Keratinocyte (primary cell): Measurements from ENCODE around the gene TLCD3A. TPM values are rescaled to one million over a fixed set of nuclear protein-coding genes. Genes with fewer than 3 reads are reported as not detected.
A peak's percentile ranks its signal among the peaks of the same experiment; 100 is the strongest.

Experiments
- DNase-seq: peaks from one replicate; pipeline ENCODE4 v3.0.0-alpha.2; 2011; ENCODE audit warnings: low read depth, missing footprints, low spot score
- FAIRE-seq: peaks from 2 replicates; lab custom pipeline; 2011; peaks lifted over from hg19 to GRCh38; lab: Jason Lieb, UNC
- H2AFZ ChIP-seq: 2 replicates; pipeline ENCODE4 v1.6.0; 2012; ENCODE audit warnings: low read length, control low read depth, inconsistent platforms; ENCODE audit not compliant: control insufficient read depth
- H3K27ac ChIP-seq: 2 replicates; pipeline ENCODE4 v1.5.1; 2011; ENCODE audit warnings: low read length; ENCODE audit not compliant: control insufficient read depth, insufficient read depth
- H3K27me3 ChIP-seq: 3 replicates; pipeline ENCODE4 v1.6.0; 2011; ENCODE audit warnings: low read length; ENCODE audit not compliant: control insufficient read depth, insufficient read depth; ENCODE audit errors: extremely low read depth
- H3K36me3 ChIP-seq, 2 experiments: 2 replicates in 1 of 2; 3 replicates in 1 of 2; pipeline ENCODE4 v1.5.1; 2011; ENCODE audit warnings: low read length in 2 of 2, mild to moderate bottlenecking in 1 of 2; ENCODE audit not compliant: control insufficient read depth in 2 of 2, insufficient read depth in 2 of 2; ENCODE audit errors: extremely low read depth in 1 of 2
- H3K4me1 ChIP-seq: 3 replicates; pipeline ENCODE4 v1.5.1; 2011; ENCODE audit warnings: low read length; ENCODE audit not compliant: control insufficient read depth, insufficient read depth; ENCODE audit errors: extremely low read depth
- H3K4me2 ChIP-seq: 3 replicates; pipeline ENCODE4 v1.6.0; 2011; ENCODE audit warnings: low read depth, low read length; ENCODE audit not compliant: control insufficient read depth, insufficient read depth; ENCODE audit errors: extremely low read depth
- H3K4me3 ChIP-seq, 3 experiments: fragments of 200-600 bp in 1 of 3; sonication (generic) in 1 of 3; 2 replicates in 2 of 3; 3 replicates in 1 of 3; pipeline ENCODE4 v1.5.1; 2011 to 2016; ENCODE audit warnings: low read length in 3 of 3, mild to moderate bottlenecking in 3 of 3, control low read depth in 2 of 3, inconsistent platforms in 1 of 3, low read depth in 1 of 3, mixed read lengths in 1 of 3, mixed run types in 1 of 3, moderate library complexity in 1 of 3; ENCODE audit not compliant: control insufficient read depth in 2 of 3, insufficient read depth in 2 of 3; ENCODE audit errors: extremely low read depth in 1 of 3
- H3K79me2 ChIP-seq: 2 replicates; pipeline ENCODE4 v1.6.0; 2012; ENCODE audit warnings: low read length; ENCODE audit not compliant: control insufficient read depth, insufficient read depth
- H3K9ac ChIP-seq: 3 replicates; pipeline ENCODE4 v1.6.0; 2011; ENCODE audit warnings: low read length; ENCODE audit not compliant: control insufficient read depth, insufficient read depth; ENCODE audit errors: extremely low read depth
- H3K9me1 ChIP-seq: 3 replicates; pipeline ENCODE4 v1.6.0; 2011; ENCODE audit warnings: low read length; ENCODE audit not compliant: control insufficient read depth, insufficient read depth; ENCODE audit errors: extremely low read depth
- H3K9me3 ChIP-seq: 2 replicates; pipeline ENCODE4 v1.5.1; 2012; ENCODE audit warnings: low read depth, low read length; ENCODE audit not compliant: control insufficient read depth
- H4K20me1 ChIP-seq: 3 replicates; pipeline ENCODE4 v1.6.0; 2011; ENCODE audit warnings: low read length; ENCODE audit not compliant: control insufficient read depth, insufficient read depth; ENCODE audit errors: extremely low read depth
- CTCF ChIP-seq, 3 experiments: IDR thresholded peaks in 1 of 3; conservative IDR thresholded peaks in 1 of 3; optimal IDR thresholded peaks in 1 of 3; 2 replicates in 2 of 3; 3 replicates in 1 of 3; pipeline versions ENCODE3 to v1.5.1; 2011; ENCODE audit warnings: low read length in 3 of 3, mild to moderate bottlenecking in 3 of 3, moderate library complexity in 2 of 3, control low read depth in 1 of 3, inconsistent platforms in 1 of 3; ENCODE audit not compliant: insufficient read depth in 2 of 3; ENCODE audit errors: extremely low read depth in 1 of 3
- EZH2 ChIP-seq: IDR thresholded peaks from one replicate; pipeline ENCODE4 v1.6.1; 2012; ENCODE audit warnings: inconsistent platforms, mild to moderate bottlenecking, low read length, moderate library complexity
- dilution Hi-C: fragments of 300-500 bp; cut with MboI; formaldehyde crosslinking; loops from one replicate; pipeline ENCODE4 v1.7.0; 2020; ENCODE audit warnings: low sequenced_read_pairs; ENCODE audit not compliant: extremely low pct_ligation_motif_present
- polyA plus RNA-seq, 5 experiments: library from polyadenylated mRNA; depleted of rRNA in 3 of 5; stranded (reverse) in 3 of 5; stranded (forward) in 1 of 5; unstranded in 1 of 5; fragments of >200 nt; gene quantifications; 1 replicate in 1 of 5; 2 replicates in 3 of 5; 3 replicates in 1 of 5; pipeline versions ENCODE4 v1.2.1 to v1.2.3, GENCODE V29; 2011 to 2012; ENCODE audit warnings: missing spikeins in 2 of 5, low read depth in 1 of 5, low replicate concordance in 1 of 5

Gene TLCD3A
- polyA plus RNA-seq, 1 donor (not counting 4 experiments of a cell fraction or from before 2014, with no cell fraction given) = 34.1 TPM

GRCh38 chr17:732902-733720 lies 715 bp downstream of the TLCD3A start:
- no peaks in the 10 kb centered on the region for H3K9me1 ChIP-seq
- TF ChIP-seq CTCF (optimal IDR thresholded peaks at IDR 0.05 in 1 of 3, IDR thresholded peaks at IDR 0.05 in 1 of 3, conservative IDR thresholded peaks at IDR 0.05 in 1 of 3; ENCODE audit: extremely low read depth in 1 of 3, insufficient read depth in 2 of 3, low read length in 3 of 3) (no peak), EZH2 (no peak)
- H3K36me3 ChIP-seq = peaks cover 0 to 5% of the 10 kb centered on the region in 2 experiments
- H3K4me3 ChIP-seq = peak overlapping the region; percentile 59 to 68 (median 59)
- peak overlapping the region; percentile 94 for H3K4me2 ChIP-seq
- H3K9ac ChIP-seq = peak overlapping the region; percentile 74
- no peaks in the 10 kb centered on the region for H4K20me1 ChIP-seq
- dilution Hi-C loops = no loop called here
- H2AFZ ChIP-seq = no peak overlapping the region
- no peaks in the 10 kb centered on the region for H3K9me3 ChIP-seq
- peak overlapping the region; percentile 69 for H3K27ac ChIP-seq
- peaks cover 30% of the 10 kb centered on the region for H3K79me2 ChIP-seq
- no peaks in the 10 kb centered on the region for H3K27me3 ChIP-seq
- FAIRE-seq (no peak), DNase-seq (no peak)
- peaks cover 61% of the 10 kb centered on the region for H3K4me1 ChIP-seq

DNA sequence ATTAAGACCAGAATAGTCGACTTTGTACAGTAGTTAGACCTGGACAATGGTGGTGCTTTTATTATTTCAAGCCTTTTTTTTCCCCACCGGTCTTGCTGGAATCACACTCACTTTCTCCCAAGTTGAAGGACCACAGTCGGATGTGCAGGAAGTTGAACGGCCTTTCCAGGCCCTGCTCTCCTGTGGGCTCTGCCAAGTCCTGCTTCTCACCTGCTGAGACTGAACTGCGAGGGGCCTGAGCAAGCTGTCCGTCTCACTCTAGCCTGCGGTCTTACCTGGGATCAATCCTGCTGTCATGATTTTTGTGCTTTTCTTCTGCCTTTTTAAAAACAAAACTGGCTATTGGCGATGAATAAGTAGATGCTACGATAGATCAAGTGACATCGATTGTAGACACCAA lies 1.3 kb downstream of the TLCD3A start:
- Histone ChIP-seq H3K9me3 (no peaks in the 10 kb centered on the region), H3K36me3 (peaks cover 3 to 9% of the 10 kb centered on the region in 2 experiments), H3K4me3 (peak overlapping the region; percentile 59 to 68 (median 59)), H3K27me3 (no peaks in the 10 kb centered on the region), H3K9ac (peak overlapping the region; percentile 74), H4K20me1 (no peaks in the 10 kb centered on the region), H2AFZ (no peak overlapping the region), H3K9me1 (peaks cover 2% of the 10 kb centered on the region), H3K79me2 (peaks cover 34% of the 10 kb centered on the region), H3K27ac (peak overlapping the region; percentile 69), H3K4me2 (peak overlapping the region; percentile 94), H3K4me1 (peaks cover 58% of the 10 kb centered on the region)
- TF ChIP-seq CTCF (optimal IDR thresholded peaks at IDR 0.05 in 1 of 3, IDR thresholded peaks at IDR 0.05 in 1 of 3, conservative IDR thresholded peaks at IDR 0.05 in 1 of 3; ENCODE audit: extremely low read depth in 1 of 3, insufficient read depth in 2 of 3, low read length in 3 of 3) (no peak), EZH2 (no peak)
- no peak for DNase-seq
- dilution Hi-C loops = no loop called here
- peak; percentile 49 for FAIRE-seq
